Lower lobe of right lung (tissue), 2 donors: ENCODE results near the gene DHRS2. TPM values are rescaled to one million over a fixed set of nuclear protein-coding genes. Genes with fewer than 3 reads are reported as not detected.
A peak's percentile ranks its signal among the peaks of the same experiment; 100 is the strongest.

Source experiments
- ATAC-seq, 2 donors: fragments of 200-7000 bp; cut with Tn5 transposase; one replicate each; pipeline ENCODE4 v1.9.1; 2020 to 2022; ENCODE audit warnings: mild to moderate bottlenecking in 2 of 2, moderate library complexity in 2 of 2
- DNase-seq: peaks from one replicate; pipeline ENCODE4 v3.0.0-alpha.2; 2020
- H3K27ac ChIP-seq: fragments of 200-600 bp; one replicate; pipeline ENCODE4 v1.8.0; 2022
- H3K27me3 ChIP-seq: fragments of 200-600 bp; one replicate; pipeline ENCODE4 v1.8.0; 2022; ENCODE audit warnings: low read depth
- H3K36me3 ChIP-seq: fragments of 200-600 bp; one replicate; pipeline ENCODE4 v1.8.0; 2022; ENCODE audit warnings: mild to moderate bottlenecking
- H3K4me1 ChIP-seq: fragments of 200-600 bp; one replicate; pipeline ENCODE4 v1.8.0; 2022
- H3K4me3 ChIP-seq: fragments of 200-600 bp; one replicate; pipeline ENCODE4 v1.8.0; 2022; ENCODE audit warnings: mild to moderate bottlenecking
- H3K9me3 ChIP-seq: fragments of 200-600 bp; one replicate; pipeline ENCODE4 v1.8.0; 2022
- intact Hi-C: fragments of 100-400 bp; cut with DNase I; formaldehyde crosslinking; loops from one replicate; pipeline ENCODE4 v1.11.0; 2022
- total RNA-seq: library from RNA; stranded (reverse); fragmentation: NEBNext Ultra II Directional; extraction: Animal tissue kit (Norgen Biotek cat#: 25700); gene quantifications from one replicate; pipeline ENCODE4 v1.2.1, GENCODE V29; 2021
- TF ChIP-seq, protein P1 (sequence below): fragments of 200-600 bp; IDR thresholded peaks from one replicate; pipeline ENCODE4 v1.8.0; 2022; ENCODE audit warnings: antibody characterized with exemption, mild to moderate bottlenecking
- donor health status: DM: no; HTN: yes; CAD: no; lungs with severe emphysema.

Gene DHRS2
- total RNA-seq, 1 donor from 2014 or later = 1.2 TPM

DNA sequence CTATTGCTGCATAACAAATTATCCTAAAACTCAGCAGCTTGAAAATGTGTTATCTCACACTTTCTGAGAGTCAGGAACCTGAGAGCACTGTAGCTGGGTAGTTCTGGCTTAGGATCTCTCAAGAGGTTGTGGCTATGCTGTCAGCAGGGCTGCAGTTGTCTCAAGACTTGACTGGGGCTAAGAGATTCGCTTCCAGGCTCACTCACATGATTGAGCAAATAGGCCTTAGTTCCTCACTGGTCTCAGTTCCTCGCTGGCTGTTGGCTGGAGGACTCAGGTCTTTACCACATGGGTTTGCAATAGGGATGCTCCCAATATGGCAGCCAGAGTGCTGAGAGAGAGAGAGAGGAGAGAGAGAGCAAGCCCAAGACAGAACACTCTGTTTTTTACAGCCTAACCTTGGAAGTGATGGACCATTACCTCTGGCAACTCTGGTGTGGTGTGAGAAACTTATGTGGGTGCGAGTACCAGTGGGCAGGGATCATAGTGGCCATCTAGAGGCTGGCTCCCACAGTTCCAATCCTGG is 15.9 kb upstream of the DHRS2 start:
- intact Hi-C loops = no loop called here
- no peak for ATAC-seq
- Histone ChIP-seq H3K27ac (no peak overlapping the region), H3K27me3 (no peaks in the 10 kb centered on the region), H3K9me3 (no peaks in the 10 kb centered on the region), H3K4me3 (no peak overlapping the region), H3K4me1 (no peaks in the 10 kb centered on the region), H3K36me3 (no peaks in the 10 kb centered on the region)
- TF ChIP-seq, protein P1, sequence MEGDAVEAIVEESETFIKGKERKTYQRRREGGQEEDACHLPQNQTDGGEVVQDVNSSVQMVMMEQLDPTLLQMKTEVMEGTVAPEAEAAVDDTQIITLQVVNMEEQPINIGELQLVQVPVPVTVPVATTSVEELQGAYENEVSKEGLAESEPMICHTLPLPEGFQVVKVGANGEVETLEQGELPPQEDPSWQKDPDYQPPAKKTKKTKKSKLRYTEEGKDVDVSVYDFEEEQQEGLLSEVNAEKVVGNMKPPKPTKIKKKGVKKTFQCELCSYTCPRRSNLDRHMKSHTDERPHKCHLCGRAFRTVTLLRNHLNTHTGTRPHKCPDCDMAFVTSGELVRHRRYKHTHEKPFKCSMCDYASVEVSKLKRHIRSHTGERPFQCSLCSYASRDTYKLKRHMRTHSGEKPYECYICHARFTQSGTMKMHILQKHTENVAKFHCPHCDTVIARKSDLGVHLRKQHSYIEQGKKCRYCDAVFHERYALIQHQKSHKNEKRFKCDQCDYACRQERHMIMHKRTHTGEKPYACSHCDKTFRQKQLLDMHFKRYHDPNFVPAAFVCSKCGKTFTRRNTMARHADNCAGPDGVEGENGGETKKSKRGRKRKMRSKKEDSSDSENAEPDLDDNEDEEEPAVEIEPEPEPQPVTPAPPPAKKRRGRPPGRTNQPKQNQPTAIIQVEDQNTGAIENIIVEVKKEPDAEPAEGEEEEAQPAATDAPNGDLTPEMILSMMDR = no peak
- no peak for DNase-seq

GRCh38 chr14:23621204-23621931 is 14.8 kb upstream of the DHRS2 start:
- Histone ChIP-seq H3K27ac (no peak overlapping the region), H3K4me1 (no peaks in the 10 kb centered on the region), H3K27me3 (no peaks in the 10 kb centered on the region), H3K36me3 (no peaks in the 10 kb centered on the region), H3K4me3 (no peak overlapping the region), H3K9me3 (no peaks in the 10 kb centered on the region)
- DNase-seq = no peak
- TF ChIP-seq, protein P1 = no peak
- ATAC-seq = peak; percentile 32 to 39
- intact Hi-C loops = no loop called here

DNA sequence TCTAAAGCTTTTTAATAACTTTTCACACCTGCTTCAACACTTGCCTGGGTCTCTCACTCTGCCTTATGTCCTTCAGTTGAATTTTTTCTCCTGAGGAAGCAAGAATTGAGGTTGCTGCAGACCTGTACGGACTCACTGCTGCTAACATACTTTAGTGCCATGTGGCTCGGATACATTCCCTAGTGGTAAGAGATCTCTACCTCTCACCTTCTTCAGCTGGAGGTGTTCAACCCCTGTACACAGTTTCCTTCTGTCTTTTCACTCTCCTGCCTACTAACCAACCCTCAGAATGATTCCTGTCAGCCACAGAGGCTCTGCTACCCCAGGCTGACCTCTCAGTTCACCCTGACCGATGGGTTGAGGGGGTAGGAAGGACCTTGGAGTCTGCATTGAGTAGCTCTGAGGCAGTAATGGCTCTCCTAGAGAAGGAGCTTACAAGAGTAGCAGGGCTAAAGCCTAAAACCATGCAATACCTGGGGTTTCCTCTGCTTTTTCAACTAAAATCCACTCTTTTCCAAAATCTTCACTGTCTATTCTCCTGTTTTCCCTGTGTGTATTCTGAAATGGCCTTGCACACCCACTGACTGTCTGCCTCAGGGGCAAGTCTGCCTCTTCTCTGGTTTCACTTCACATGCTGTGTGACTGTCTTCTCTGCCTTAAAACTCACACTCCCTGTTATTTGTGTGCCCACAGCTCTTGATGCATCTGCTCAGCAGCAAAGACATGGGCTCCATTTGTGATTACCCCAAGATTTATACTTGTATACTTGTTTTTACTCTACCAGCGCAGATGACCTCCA is 14.0 kb upstream of the DHRS2 start:
- Histone ChIP-seq H3K27ac (no peak overlapping the region), H3K9me3 (no peaks in the 10 kb centered on the region), H3K27me3 (no peaks in the 10 kb centered on the region), H3K36me3 (no peaks in the 10 kb centered on the region), H3K4me3 (no peak overlapping the region), H3K4me1 (no peaks in the 10 kb centered on the region)
- ATAC-seq (peak; percentile 21 to 29), DNase-seq (no peak)
- TF ChIP-seq, protein P1 = no peak
- intact Hi-C loops = no loop called here

DNA sequence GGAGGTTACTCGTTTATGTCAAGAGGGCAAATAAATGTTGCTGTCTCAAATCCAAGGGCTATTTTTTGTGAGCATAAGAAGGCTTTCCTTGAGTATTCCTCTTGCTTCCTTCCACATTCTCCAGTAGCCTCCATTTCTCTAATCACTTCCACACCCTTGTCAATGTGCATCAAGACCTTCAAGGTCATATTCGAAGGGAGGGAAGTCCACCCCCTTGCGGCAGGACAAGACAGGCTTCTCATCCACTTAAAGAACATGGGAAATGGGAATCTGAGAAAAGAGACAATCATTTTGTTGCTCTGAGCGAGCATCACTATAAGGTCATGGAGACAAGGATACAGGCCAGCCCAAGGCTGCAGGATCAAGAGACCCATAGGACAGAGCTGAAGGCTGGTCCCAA is 13.2 kb upstream of the DHRS2 start:
- TF ChIP-seq, protein P1 = no peak
- Histone ChIP-seq H3K27ac (no peak overlapping the region), H3K27me3 (no peaks in the 10 kb centered on the region), H3K4me1 (no peaks in the 10 kb centered on the region), H3K36me3 (peaks cover 6% of the 10 kb centered on the region), H3K9me3 (no peaks in the 10 kb centered on the region), H3K4me3 (no peak overlapping the region)
- ATAC-seq = no peak
- intact Hi-C loops = no loop called here
- no peak for DNase-seq

DNA sequence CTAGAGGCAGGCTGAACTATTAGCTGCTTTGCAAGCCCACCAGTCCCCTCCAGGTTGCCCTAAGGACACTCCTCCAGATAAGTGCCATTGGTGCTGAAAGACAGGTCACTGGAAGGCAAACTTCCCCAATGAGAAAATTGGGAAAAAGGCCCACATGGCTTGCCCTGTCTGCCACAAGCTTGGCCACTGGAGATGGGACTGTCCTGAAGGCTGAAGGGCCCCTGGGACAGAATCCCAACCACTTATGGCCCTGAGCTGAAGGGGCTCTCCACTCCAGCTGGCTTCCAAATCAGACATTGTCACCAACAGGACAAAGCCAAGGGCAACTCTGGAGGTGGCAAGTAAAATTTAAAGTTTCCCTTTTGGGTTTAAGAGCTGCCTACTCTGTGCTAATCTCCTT is 12.2 kb upstream of the DHRS2 start:
- ATAC-seq = no peak
- Histone ChIP-seq H3K27ac (no peak overlapping the region), H3K27me3 (no peaks in the 10 kb centered on the region), H3K4me1 (no peaks in the 10 kb centered on the region), H3K4me3 (no peak overlapping the region), H3K9me3 (no peaks in the 10 kb centered on the region), H3K36me3 (peaks cover 9% of the 10 kb centered on the region)
- DNase-seq = no peak
- intact Hi-C loops = no loop called here
- TF ChIP-seq, protein P1 = no peak
